D721Med (cell line): ENCODE data around the gene TCP1.

ENCODE experiments used
- DNase-seq: peaks from one replicate; pipeline ENCODE4 v3.0.0; 2011; ENCODE audit warnings: low spot score; ENCODE audit not compliant: insufficient read length
- FAIRE-seq: peaks from 2 replicates; lab custom pipeline; 2011; peaks lifted over from hg19 to GRCh38; lab: Jason Lieb, UNC
- TF ChIP-seq, protein P1 (sequence below): IDR thresholded peaks from 2 replicates; pipeline ENCODE4 v1.5.1; 2012; ENCODE audit warnings: mild to moderate bottlenecking, control low read depth; ENCODE audit not compliant: insufficient read depth; ENCODE audit errors: missing control alignments

TCP1 gene

GRCh38 chr6:159766906-159767305 is 22.5 kb downstream of the TCP1 start:
- DNase-seq (no peak), FAIRE-seq (no peak)
- TF ChIP-seq, protein P1, sequence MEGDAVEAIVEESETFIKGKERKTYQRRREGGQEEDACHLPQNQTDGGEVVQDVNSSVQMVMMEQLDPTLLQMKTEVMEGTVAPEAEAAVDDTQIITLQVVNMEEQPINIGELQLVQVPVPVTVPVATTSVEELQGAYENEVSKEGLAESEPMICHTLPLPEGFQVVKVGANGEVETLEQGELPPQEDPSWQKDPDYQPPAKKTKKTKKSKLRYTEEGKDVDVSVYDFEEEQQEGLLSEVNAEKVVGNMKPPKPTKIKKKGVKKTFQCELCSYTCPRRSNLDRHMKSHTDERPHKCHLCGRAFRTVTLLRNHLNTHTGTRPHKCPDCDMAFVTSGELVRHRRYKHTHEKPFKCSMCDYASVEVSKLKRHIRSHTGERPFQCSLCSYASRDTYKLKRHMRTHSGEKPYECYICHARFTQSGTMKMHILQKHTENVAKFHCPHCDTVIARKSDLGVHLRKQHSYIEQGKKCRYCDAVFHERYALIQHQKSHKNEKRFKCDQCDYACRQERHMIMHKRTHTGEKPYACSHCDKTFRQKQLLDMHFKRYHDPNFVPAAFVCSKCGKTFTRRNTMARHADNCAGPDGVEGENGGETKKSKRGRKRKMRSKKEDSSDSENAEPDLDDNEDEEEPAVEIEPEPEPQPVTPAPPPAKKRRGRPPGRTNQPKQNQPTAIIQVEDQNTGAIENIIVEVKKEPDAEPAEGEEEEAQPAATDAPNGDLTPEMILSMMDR: no peak

DNA sequence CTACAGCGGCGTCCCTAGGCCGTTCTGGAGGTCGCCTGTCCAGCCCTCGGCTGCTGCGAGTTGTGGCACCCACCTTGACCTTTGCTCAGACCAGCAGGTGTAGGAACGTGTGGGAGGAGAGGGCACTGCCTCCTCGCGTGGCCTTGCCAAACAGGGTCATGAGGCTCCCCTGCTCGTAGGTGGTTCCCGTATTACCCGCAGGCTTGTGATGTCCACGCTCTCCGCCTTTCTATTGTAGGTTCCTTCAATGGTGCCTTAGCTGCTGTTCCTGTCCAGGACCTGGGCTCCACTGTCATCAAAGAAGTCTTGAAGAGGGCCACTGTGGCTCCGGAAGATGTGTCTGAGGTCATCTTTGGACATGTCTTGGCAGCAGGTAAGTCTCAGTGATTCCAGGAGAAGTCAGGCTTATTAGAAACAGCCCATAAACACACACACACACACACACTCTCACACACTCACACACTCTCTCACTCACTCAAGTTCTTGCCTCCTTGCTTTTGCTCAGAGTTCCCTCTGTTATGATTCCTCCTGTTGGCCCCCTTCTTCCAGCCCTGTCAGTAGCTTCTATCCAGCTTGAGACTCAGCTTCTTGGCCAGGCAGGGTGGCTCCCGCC is 26.6 kb downstream of the TCP1 start:
- DNase-seq (no peak), FAIRE-seq (no peak)
- TF ChIP-seq, protein P1: no peak

DNA sequence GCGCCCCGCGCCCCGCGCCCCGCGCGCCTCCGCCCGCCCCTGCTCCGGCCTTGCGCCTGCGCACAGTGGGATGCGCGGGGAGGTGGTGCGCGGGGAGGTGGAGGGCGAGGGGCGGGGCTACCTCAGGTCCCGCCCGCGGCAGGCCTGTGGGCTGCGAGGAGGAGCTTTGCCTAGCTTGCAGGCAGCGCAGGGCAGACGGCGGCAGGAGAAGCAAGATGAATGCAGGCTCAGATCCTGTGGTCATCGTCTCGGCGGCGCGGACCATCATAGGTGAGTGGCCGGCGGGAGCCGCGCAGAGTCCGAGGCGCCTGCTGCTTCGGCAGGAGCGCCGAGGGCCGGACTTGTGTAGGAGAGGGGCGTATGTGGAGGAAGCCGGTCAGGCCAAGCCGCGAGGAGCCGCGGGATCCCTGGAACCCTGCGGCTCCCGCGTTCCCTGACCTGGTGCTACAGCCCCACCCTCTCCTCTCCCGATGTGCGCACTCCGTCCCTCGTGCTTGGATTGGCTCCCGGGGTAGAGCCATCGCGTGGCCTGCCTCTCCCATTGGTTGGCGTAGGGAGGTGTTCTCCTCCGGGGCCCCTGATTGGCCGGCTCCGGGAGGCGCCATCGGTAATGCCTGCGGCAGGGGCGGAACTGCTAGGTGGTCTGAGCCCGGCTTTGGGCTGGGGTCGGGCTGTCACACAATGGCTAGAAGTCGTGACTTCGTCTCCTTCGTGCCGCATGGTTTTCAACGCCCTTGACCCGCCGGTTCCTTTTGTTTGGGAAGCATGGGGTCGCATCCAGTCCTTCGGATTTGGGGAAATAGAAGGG is 27.3 kb downstream of the TCP1 start, which contains the start of gene ACAT2:
Gene ACAT2 (plus strand): TSS at position 173 of the 808 bp plus-strand sequence. CDS start 43 bp downstream, at position 216.
- TF ChIP-seq, protein P1: no peak
- FAIRE-seq (no peak), DNase-seq (peak; percentile 83)

GRCh38 chr6:159761129-159761872 is 28.1 kb downstream of the TCP1 start:
- TF ChIP-seq, protein P1: no peak
- no peak for DNase-seq
- no peak for FAIRE-seq

DNA sequence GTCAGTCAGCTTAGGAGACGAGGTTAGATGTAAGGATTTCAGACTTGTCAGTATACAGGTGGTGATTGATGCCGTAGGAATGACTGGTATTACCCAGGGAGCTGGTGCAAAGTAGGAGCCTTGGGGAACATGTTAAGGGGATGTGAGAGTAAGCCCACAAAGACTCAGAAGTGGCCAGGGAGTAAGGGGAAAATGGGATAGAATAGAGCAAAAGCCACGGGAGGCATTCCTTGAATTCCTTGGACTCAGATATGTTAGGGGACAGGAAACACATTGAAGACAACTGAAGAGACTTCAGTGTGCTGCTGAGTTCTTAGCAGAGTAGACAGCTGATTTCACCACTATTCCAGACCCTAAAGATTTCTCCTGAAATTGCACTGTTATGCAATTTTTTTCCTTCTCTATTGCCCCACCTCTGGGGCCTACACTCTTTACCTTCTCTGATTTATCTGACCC is 28.8 kb downstream of the TCP1 start:
- FAIRE-seq (no peak), DNase-seq (no peak)
- TF ChIP-seq, protein P1: no peak

DNA sequence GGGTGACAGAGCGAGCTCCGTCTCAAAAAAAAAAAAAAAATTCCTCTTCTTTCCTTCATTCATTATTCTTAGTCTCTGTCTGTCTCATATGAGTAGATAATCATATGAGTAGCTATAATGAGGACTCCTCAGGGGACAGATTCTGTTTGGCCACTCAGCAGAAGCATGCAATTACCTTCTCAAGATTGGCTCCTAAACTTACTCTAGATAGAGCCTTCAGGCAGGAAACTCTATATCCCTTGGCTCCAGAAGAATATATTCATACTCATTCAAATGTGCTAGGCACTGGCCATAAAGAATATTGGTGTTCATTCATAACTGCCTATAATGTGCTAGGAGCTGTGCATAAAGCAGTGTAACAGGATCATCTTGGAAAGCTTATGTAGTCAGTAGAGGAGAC is 29.8 kb downstream of the TCP1 start:
- DNase-seq (no peak), FAIRE-seq (no peak)

More for the DNA sequence above, 29.8 kb downstream of the TCP1 start:
- TF ChIP-seq, protein P1: no peak
